AG04450 (cell line): ENCODE measurements around the gene FLT1. TPM values are rescaled to one million over a fixed set of nuclear protein-coding genes. Genes with fewer than 3 reads are reported as not detected.

Source experiments
- CTCF ChIA-PET: fragments of 300-600, 350-600 bp; formaldehyde crosslinking; extraction: SDS; loops from one replicate; lab custom pipeline; 2022; ENCODE audit warnings: antibody characterized with exemption, inconsistent platforms; lab: Charles Lee
- POLR2A ChIA-PET: fragments of 350-600 bp; formaldehyde crosslinking; extraction: SDS; loops from one replicate; lab custom pipeline; 2021; ENCODE audit warnings: antibody characterized with exemption, inconsistent platforms; lab: Yijun Ruan, JAX
- DNase-seq: peaks from one replicate; pipeline ENCODE4 v3.0.0-alpha.2; 2011; ENCODE audit warnings: low read depth, low spot score
- H3K27ac ChIP-seq: one replicate; pipeline ENCODE4 v1.5.1; 2012; ENCODE audit warnings: low read depth, low read length, control low read depth
- H3K27me3 ChIP-seq: one replicate; pipeline ENCODE4 v1.6.0; 2012; ENCODE audit warnings: low read length; ENCODE audit not compliant: control insufficient read depth, insufficient read depth
- H3K4me3 ChIP-seq: 2 replicates; pipeline ENCODE4 v1.5.1; 2011; ENCODE audit warnings: mild to moderate bottlenecking, low read depth, low read length, control low read depth
- H3K9me3 ChIP-seq: 2 replicates; pipeline ENCODE4 v1.5.1; 2012; ENCODE audit warnings: low read length; ENCODE audit not compliant: control insufficient read depth, insufficient read depth
- polyA plus RNA-seq: library from polyadenylated mRNA; depleted of rRNA; stranded (reverse); fragments of >200 nt; gene quantifications from 2 replicates; pipeline ENCODE4 v1.2.3, GENCODE V29; 2011
- TF ChIP-seq, protein P1 (sequence below): IDR thresholded peaks from 2 replicates; pipeline ENCODE4 v1.5.1; 2011; ENCODE audit warnings: low read depth, low read length, control low read depth, inconsistent platforms

FLT1 gene
- polyA plus RNA-seq, 1 experiment = 2.4 TPM

DNA sequence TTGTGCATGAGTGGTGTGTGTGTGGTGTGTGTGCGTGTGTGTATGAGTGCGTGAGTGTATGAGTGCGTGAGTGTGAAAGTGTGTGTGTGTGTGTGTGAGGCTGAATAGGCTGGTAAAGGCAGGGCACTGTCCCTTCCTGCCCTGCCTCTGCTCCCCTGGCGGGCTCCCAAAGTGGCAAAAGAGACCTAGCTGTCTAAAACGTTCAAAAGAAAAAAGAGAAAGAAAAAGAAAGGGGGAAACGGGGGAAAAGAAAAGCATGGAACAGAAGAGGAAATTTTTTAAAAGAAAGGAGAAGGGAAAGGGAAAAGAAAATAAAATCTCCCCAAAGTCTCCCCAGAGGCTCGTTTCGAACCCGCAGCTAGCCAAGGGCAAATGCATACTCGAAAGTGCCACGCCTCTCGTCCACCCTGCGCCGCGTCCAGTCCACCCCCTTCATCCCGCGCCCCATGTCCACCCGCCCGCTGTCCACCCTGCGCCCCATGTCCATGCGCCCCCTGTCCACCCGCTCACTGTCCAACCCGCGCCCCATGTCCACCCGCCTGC is 37.0 kb upstream of the FLT1 start:
- no peak overlapping the region for H3K27ac ChIP-seq

DNA sequence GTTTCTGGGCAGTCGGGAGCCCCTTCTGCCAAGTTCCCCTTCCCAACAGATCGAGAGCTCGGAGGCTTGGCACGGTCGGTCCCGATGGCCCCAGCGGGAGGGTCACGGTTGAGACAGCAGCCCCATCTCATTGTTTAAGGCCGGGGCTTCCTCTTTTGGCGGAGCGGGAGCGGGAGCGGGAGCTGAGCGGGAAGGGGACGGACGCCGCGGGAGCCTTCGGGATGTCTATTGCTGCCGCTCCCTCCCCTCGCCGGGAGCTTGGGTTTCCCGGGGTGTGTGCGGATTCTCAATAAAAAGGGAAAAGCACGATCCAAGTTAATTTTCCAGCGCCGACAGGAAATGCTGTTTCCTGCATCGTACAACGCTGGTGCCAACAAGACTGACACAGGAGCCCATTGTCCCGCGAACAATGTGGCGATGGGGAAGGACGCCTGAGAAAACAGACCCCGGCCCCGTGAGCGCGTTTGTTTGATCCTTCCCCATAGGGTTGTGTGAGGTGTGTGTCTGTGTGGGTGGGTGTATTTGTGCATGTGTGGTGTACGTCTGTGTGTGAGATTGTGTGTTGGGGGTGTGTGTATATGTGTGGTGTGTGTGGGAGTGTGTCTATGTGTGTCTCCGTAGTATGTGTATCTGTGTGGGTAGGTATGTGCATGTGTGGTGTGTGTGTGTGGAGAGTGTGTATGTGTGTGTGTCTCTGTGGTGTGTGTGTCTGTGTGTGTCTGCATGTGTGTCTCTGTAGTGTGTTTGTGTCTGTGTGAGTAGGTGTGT is 36.3 kb upstream of the FLT1 start:
- DNase-seq = no peak
- Histone ChIP-seq H3K27ac (no peak overlapping the region), H3K9me3 (peaks cover 13% of the 10 kb centered on the region), H3K4me3 (peak overlapping the region; percentile 58), H3K27me3 (peaks cover 6% of the 10 kb centered on the region)
- TF ChIP-seq, protein P1, sequence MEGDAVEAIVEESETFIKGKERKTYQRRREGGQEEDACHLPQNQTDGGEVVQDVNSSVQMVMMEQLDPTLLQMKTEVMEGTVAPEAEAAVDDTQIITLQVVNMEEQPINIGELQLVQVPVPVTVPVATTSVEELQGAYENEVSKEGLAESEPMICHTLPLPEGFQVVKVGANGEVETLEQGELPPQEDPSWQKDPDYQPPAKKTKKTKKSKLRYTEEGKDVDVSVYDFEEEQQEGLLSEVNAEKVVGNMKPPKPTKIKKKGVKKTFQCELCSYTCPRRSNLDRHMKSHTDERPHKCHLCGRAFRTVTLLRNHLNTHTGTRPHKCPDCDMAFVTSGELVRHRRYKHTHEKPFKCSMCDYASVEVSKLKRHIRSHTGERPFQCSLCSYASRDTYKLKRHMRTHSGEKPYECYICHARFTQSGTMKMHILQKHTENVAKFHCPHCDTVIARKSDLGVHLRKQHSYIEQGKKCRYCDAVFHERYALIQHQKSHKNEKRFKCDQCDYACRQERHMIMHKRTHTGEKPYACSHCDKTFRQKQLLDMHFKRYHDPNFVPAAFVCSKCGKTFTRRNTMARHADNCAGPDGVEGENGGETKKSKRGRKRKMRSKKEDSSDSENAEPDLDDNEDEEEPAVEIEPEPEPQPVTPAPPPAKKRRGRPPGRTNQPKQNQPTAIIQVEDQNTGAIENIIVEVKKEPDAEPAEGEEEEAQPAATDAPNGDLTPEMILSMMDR = no peak
- POLR2A ChIA-PET = no interaction called here
- CTCF ChIA-PET = interaction anchor here (0.6 to 1.3 kb wide), 3 partner anchors 53 to 450 kb away, joined by 4 to 5 read pairs (median 5); no protein-coding TSS in a partner anchor

More for the DNA sequence above, 37.0 kb upstream of the FLT1 start:
- TF ChIP-seq, protein P1 = no peak
- H3K27me3 ChIP-seq = peaks cover 6% of the 10 kb centered on the region
- peaks cover 13% of the 10 kb centered on the region for H3K9me3 ChIP-seq
- ChIA-PET POLR2A (no interaction called here), CTCF (no interaction called here)
- peak overlapping the region; percentile 58 for H3K4me3 ChIP-seq
- DNase-seq = no peak

DNA sequence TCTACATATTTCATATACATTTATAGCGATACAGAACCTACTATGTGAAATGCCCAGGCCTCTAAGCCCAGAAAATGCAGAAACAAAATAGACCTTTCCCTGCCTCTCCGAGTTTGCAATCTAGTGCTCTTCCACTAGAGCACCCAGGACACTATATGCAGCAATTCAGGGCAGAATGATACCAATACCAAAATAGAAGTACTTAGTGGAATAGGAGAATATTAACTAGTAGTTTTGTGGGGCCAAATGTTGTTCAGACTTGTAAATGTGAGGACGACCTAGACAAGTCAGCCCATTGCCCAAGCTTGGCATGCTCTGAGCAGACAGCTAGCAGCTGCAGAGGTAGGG is 35.8 kb upstream of the FLT1 start:
- peak overlapping the region; percentile 58 for H3K4me3 ChIP-seq
- no peak for DNase-seq
- peaks cover 6% of the 10 kb centered on the region for H3K27me3 ChIP-seq
- H3K27ac ChIP-seq = no peak overlapping the region
- CTCF ChIA-PET = interaction anchor here (0.6 to 1.3 kb wide), 4 partner anchors 54 to 449 kb away, joined by 3 to 5 read pairs (median 4); no protein-coding TSS in a partner anchor
- POLR2A ChIA-PET = no interaction called here
- peaks cover 13% of the 10 kb centered on the region for H3K9me3 ChIP-seq
- TF ChIP-seq, protein P1 = peak; percentile 43

DNA sequence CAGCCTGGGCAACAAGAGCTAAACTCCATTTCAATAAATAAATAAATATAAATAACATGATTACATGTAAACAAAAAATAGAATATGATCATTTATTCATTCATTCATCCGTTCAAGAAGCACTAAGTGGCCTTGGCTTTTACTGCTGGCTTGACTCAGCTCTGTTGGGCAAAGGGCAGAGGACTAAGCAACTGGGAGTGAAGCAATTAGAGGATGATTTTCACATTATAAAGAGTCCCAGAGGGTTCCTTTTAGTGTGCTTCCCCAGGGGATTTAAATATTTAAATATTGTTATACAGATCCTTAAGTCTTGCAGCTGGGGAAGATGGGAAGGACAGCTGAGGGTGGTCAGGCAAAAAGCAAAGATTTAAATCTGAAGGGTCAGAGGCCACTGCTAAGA is 34.9 kb upstream of the FLT1 start:
- POLR2A ChIA-PET = interaction anchor here (0.6 kb wide), 1 partner anchor 130 kb away, joined by 4 read pairs; no protein-coding TSS in a partner anchor
- Histone ChIP-seq H3K4me3 (no peak overlapping the region), H3K27ac (no peak overlapping the region), H3K27me3 (peaks cover 4% of the 10 kb centered on the region), H3K9me3 (peaks cover 4% of the 10 kb centered on the region; the same call in 1 of the 2 replicates)
- CTCF ChIA-PET = interaction anchor here (1.0 to 1.1 kb wide), 3 partner anchors 108 to 207 kb away, joined by 3 to 6 read pairs (median 3); partner anchors contain the start of gene POMP
- TF ChIP-seq, protein P1 = no peak
- no peak for DNase-seq

DNA sequence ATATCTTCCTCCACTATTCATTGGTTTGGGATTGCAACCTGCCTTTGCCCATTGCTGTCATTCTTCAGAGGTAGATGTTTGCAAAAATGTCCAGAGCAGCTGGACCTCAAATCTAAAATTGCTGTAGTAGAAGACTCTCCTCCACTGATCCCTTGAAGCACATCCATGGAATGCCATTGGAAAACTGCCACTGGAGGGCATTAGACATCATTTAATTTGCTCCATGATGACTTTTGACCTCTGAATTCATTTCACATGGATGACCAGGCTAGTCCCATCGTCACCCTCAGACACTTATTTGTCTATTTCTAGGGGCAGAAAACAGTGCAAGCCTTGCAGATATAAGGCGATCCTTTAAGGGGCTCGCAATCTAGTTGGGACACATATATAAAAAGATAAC is 33.9 kb upstream of the FLT1 start:
- Histone ChIP-seq H3K27me3 (peaks cover 2% of the 10 kb centered on the region), H3K4me3 (no peak overlapping the region), H3K27ac (no peak overlapping the region), H3K9me3 (no peaks in the 10 kb centered on the region; the same call in 1 of the 2 replicates)
- ChIA-PET CTCF (interaction anchor here (0.5 kb wide), 1 partner anchor 108 kb away, joined by 9 read pairs; no protein-coding TSS in a partner anchor), POLR2A (no interaction called here)
- TF ChIP-seq, protein P1 = no peak
- no peak for DNase-seq
